Suppressor macrophage treated with lipopolysaccharide for 4 hours (primary cell): ENCODE measurements around the gene MTG1.
A peak's percentile ranks its signal among the peaks of the same experiment; 100 is the strongest.
"Not testable (repeated sequence)": the region's sequence is repeated elsewhere in the genome, so short reads cannot be mapped to it uniquely, and the experiment has no call there.

Source experiments
- DNase-seq: peaks from one replicate; pipeline ENCODE4 v3.0.0-alpha.2; 2020

Gene MTG1

GRCh38 chr10:133401981-133402725 is 8.2 kb downstream of the MTG1 start:
- no peak for DNase-seq

GRCh38 chr10:133403359-133403758 is 9.4 kb downstream of the MTG1 start:
- no peak for DNase-seq

GRCh38 chr10:133403784-133404183 is 9.8 kb downstream of the MTG1 start:
- DNase-seq = peak; percentile 54

- no peak for DNase-seq
These were observed 11.3 kb downstream of the MTG1 start for GRCh38 chr10:133405272-133405671.

GRCh38 chr10:133405844-133406527 is 12.0 kb downstream of the MTG1 start:
- no peak for DNase-seq

GRCh38 chr10:133411523-133412380 is 17.8 kb downstream of the MTG1 start:
- no peak for DNase-seq

GRCh38 chr10:133412381-133412711 is 18.4 kb downstream of the MTG1 start:
- DNase-seq = no peak

- not testable (repeated sequence) for DNase-seq
These were observed 20.4 kb downstream of the MTG1 start for GRCh38 chr10:133414401-133414800.

- no peak for DNase-seq
These were observed 21.8 kb downstream of the MTG1 start for GRCh38 chr10:133415752-133416151.

- DNase-seq = no peak
These were observed 24.5 kb downstream of the MTG1 start for GRCh38 chr10:133418289-133418993.

GRCh38 chr10:133419211-133419950 is 25.4 kb downstream of the MTG1 start:
- no peak for DNase-seq

GRCh38 chr10:133420028-133420427 is 26.1 kb downstream of the MTG1 start:
- DNase-seq = no peak

GRCh38 chr10:133420579-133420978 is 26.6 kb downstream of the MTG1 start:
- no peak for DNase-seq

GRCh38 chr10:133421336-133422222 is 27.6 kb downstream of the MTG1 start:
- DNase-seq = no peak

GRCh38 chr10:133422223-133422806 is 28.4 kb downstream of the MTG1 start:
- DNase-seq = no peak

- no peak for DNase-seq
These were observed 29.1 kb downstream of the MTG1 start for GRCh38 chr10:133422807-133423771.

GRCh38 chr10:133424102-133424501 is 30.1 kb downstream of the MTG1 start:
- not testable (repeated sequence) for DNase-seq

- DNase-seq = not testable (repeated sequence)
These were observed 30.6 kb downstream of the MTG1 start, which contains the start of gene SPRN for GRCh38 chr10:133424601-133425000. Gene SPRN, minus strand, starts transcription at chr10:133424625. Its CDS starts 944 bp downstream, at chr10:133423681.

GRCh38 chr10:133429571-133429970 is 35.6 kb downstream of the MTG1 start:
- DNase-seq = not testable (repeated sequence)
